GM10248 (cell line): ENCODE measurements around the gene PAF1.

ENCODE experiments used
- CTCF ChIA-PET: fragments of 300-600 bp; sonication (Branson Sonifier 250); formaldehyde crosslinking; extraction: SDS; loops from one replicate; lab custom pipeline; 2021; ENCODE audit warnings: antibody characterized with exemption; lab: Yijun Ruan, JAX
- POLR2A ChIA-PET: fragments of 350-650 bp; sonication (Branson Sonifier 250); formaldehyde crosslinking; extraction: SDS; loops from one replicate; lab custom pipeline; 2020; ENCODE audit warnings: antibody characterized with exemption; lab: Yijun Ruan, JAX
- DNase-seq: peaks from one replicate; pipeline ENCODE4 v3.0.0; 2012; ENCODE audit errors: extremely low spot score
- TF ChIP-seq, protein P1 (sequence below): IDR thresholded peaks from 2 replicates; pipeline ENCODE4 v1.5.1; 2012; ENCODE audit warnings: mild to moderate bottlenecking, low read depth; ENCODE audit errors: extremely low read depth, missing control alignments, control extremely low read depth

Gene PAF1

DNA sequence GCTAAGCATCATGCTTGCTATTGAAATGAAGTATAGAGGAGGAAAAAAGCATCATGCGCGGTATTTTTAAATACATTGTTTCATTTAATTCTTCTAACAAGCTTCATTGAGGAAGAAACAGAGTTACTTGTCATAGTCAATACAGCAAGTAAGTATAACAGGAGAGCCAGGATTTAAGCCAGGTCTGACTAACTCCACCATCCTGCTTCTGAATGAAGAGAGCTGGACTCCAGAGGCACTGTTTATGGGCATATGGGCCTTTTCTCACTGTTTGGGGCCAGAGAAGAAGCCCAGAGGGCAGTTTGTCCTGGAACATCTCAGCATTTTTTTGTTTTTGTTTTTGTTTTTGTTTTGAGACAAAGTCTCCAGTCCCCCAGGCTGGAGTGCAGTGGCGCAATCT lies 40.8 kb downstream of the PAF1 start:
- no peak for DNase-seq
- ChIA-PET CTCF (interaction anchor here (0.7 to 2.9 kb wide), 5 partner anchors 9 to 26 kb away, joined by 3 to 8 read pairs (median 5); partner anchors contain the start of gene SAMD4B), POLR2A (interaction anchor here (1.0 kb wide), 2 partner anchors 41 to 56 kb away, joined by 3 to 4 read pairs; partner anchors contain the start of genes MED29, PAF1 and ZFP36)
- TF ChIP-seq, protein P1, sequence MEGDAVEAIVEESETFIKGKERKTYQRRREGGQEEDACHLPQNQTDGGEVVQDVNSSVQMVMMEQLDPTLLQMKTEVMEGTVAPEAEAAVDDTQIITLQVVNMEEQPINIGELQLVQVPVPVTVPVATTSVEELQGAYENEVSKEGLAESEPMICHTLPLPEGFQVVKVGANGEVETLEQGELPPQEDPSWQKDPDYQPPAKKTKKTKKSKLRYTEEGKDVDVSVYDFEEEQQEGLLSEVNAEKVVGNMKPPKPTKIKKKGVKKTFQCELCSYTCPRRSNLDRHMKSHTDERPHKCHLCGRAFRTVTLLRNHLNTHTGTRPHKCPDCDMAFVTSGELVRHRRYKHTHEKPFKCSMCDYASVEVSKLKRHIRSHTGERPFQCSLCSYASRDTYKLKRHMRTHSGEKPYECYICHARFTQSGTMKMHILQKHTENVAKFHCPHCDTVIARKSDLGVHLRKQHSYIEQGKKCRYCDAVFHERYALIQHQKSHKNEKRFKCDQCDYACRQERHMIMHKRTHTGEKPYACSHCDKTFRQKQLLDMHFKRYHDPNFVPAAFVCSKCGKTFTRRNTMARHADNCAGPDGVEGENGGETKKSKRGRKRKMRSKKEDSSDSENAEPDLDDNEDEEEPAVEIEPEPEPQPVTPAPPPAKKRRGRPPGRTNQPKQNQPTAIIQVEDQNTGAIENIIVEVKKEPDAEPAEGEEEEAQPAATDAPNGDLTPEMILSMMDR, result no peak

- CTCF ChIA-PET, result interaction anchor here (1.6 to 2.9 kb wide), 3 partner anchors 10 to 49 kb away, joined by 3 to 8 read pairs (median 5); no protein-coding TSS in a partner anchor
- DNase-seq, result no peak
- TF ChIP-seq, protein P1, result no peak
- POLR2A ChIA-PET, result no interaction called here
Measured at GRCh38 chr19:39349326-39349725, 41.6 kb downstream of the PAF1 start.

GRCh38 chr19:39347332-39348164 lies 43.4 kb downstream of the PAF1 start:
- POLR2A ChIA-PET, result no interaction called here
- TF ChIP-seq, protein P1, result no peak
- CTCF ChIA-PET, result interaction anchor here (1.0 to 1.6 kb wide), 4 partner anchors 14 to 225 kb away, joined by 3 to 4 read pairs (median 4); no protein-coding TSS in a partner anchor
- no peak for DNase-seq

- TF ChIP-seq, protein P1, result no peak
- CTCF ChIA-PET, result interaction anchor here (0.9 to 1.6 kb wide), 3 partner anchors 10 to 224 kb away, joined by 3 to 6 read pairs (median 3); no protein-coding TSS in a partner anchor
- DNase-seq, result no peak
- POLR2A ChIA-PET, result interaction anchor here (0.6 kb wide), 1 partner anchor 14 kb away, joined by 4 read pairs; no protein-coding TSS in a partner anchor
Measured at GRCh38 chr19:39345956-39346355, 45.0 kb downstream of the PAF1 start.

DNA sequence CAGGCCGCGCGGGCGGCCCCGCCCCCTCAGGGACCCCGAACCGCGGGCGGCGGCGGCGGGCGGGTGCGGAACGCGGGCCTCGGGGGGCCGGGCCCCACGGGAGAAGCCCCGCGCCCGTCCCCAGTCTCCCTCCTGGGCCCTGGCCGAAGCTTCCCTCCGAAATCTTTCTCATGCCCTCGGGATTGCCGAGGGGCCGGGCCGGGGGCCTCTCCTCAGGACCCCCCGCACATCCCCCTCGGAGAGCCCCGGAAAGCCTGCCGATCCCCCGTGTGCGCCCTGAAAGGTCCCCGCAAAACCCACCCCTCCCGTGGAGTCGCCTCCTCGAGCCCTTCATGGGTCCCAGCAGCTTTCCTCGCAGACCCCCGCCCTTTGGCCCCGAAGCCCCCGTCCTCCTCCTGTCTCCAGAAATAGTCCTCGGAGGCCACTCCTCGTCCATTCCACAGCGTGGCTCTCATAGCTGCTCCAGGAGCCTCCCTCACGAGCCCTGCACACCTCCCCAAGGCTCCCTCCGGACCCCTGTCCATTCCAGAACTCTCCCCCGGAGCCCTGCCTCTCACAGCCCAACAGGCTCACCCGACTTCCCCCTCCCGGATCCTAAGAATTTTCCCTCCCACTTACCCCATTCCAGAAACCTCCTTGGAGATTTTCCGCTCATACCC lies 48.1 kb downstream of the PAF1 start:
- no peak for DNase-seq
- TF ChIP-seq, protein P1, result no peak
- POLR2A ChIA-PET, result interaction anchor here (0.6 to 1.3 kb wide), 5 partner anchors 49 to 89 kb away, joined by 3 to 6 read pairs (median 3); partner anchors contain the start of genes MED29, PAF1 and ZFP36
- CTCF ChIA-PET, result interaction anchor here (0.6 to 3.8 kb wide), 17 partner anchors 8 to 412 kb away, joined by 3 to 16 read pairs (median 5); partner anchors contain the start of genes EID2B, MRPS12, PLEKHG2 and SARS2
